ENCODE measurements around the gene TCF12.

DNA sequence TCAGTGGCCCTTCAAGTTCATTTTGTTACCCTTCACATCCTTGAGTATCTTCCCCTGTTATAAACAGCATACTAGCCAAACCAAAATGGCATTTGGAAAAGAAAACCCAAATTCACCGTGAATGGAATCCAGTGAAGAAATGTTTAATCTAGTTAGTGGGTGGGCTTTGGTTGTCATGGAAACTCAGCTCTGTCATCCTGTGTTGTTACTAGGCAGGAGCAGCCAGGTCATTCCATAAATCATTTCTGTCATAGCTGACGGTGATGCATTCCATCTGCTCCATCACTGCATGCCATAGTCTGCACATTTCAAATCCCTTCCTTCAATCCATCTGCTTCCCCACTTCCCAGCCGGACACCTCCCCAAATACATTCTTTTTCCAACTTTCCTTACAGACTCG, 317.4 kb downstream of the TCF12 start:
- TF ChIP-seq, protein P1, sequence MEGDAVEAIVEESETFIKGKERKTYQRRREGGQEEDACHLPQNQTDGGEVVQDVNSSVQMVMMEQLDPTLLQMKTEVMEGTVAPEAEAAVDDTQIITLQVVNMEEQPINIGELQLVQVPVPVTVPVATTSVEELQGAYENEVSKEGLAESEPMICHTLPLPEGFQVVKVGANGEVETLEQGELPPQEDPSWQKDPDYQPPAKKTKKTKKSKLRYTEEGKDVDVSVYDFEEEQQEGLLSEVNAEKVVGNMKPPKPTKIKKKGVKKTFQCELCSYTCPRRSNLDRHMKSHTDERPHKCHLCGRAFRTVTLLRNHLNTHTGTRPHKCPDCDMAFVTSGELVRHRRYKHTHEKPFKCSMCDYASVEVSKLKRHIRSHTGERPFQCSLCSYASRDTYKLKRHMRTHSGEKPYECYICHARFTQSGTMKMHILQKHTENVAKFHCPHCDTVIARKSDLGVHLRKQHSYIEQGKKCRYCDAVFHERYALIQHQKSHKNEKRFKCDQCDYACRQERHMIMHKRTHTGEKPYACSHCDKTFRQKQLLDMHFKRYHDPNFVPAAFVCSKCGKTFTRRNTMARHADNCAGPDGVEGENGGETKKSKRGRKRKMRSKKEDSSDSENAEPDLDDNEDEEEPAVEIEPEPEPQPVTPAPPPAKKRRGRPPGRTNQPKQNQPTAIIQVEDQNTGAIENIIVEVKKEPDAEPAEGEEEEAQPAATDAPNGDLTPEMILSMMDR (IDR thresholded peaks at IDR 0.05): no peak
- peak; percentile 45 to 70 for TF ChIP-seq POLR2AphosphoS5 (IDR thresholded peaks at IDR 0.05)

All from esophagus muscularis mucosa (tissue), 3 donors.